ENCODE measurements around the gene COL6A1.

The COL6A1 gene

GRCh38 chr21:45981151-45982091 is at the start of gene COL6A1:
Gene COL6A1 (plus strand): TSS chr21:45981770. CDS start chr21:45981851, 81 bp downstream.
- DNase-seq: peak; percentile 58

DNA sequence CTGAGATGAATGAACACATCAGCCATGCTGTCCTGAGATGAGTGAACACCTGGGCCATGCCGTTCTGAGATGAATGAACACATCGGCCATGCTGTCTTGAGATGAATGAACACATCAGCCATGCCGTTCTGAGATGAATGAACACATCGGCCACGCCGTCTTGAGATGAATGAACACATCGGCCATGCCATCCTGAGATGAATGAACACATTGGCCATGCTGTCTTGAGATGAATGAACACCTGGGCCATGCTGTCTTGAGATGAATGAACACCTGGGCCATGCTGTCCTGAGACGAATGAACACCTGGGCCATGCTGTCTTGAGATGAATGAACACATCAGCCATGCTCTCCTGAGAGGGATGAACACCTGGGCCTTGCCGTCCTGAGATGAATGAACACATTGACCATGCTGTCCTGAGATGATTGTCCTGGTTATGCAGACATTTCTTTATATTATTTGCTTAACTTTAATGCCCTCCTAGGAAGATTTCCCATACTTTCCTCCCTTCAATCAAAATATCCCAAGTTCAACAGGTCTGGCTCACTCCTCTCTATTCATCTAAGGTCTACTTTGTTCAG is 48.6 kb upstream of the COL6A1 start:
- no peak for DNase-seq

GRCh38 chr21:45934085-45934484 is 47.5 kb upstream of the COL6A1 start:
- DNase-seq: no peak

DNA sequence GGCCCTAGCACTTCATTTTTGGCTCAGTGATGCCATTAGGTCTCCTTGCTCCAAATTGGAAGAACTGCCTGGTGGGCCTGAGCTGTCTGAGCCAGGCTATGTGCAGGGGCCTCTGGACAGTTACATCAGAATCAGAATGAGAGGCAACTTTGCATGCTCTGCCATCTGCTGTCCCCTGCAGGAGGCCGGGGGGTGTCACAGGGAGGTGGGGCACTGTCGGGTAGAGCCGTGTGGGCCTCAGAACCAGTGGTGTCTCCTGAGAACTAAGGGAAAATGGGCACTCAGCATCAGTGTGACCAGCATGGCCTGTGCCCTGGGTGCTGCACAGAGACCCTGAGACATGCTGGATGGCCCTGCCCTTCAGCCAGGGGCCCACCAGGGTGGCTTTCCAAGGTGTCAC is 47.0 kb upstream of the COL6A1 start:
- no peak for DNase-seq

GRCh38 chr21:45935628-45936027 is 45.9 kb upstream of the COL6A1 start:
- no peak for DNase-seq

DNA sequence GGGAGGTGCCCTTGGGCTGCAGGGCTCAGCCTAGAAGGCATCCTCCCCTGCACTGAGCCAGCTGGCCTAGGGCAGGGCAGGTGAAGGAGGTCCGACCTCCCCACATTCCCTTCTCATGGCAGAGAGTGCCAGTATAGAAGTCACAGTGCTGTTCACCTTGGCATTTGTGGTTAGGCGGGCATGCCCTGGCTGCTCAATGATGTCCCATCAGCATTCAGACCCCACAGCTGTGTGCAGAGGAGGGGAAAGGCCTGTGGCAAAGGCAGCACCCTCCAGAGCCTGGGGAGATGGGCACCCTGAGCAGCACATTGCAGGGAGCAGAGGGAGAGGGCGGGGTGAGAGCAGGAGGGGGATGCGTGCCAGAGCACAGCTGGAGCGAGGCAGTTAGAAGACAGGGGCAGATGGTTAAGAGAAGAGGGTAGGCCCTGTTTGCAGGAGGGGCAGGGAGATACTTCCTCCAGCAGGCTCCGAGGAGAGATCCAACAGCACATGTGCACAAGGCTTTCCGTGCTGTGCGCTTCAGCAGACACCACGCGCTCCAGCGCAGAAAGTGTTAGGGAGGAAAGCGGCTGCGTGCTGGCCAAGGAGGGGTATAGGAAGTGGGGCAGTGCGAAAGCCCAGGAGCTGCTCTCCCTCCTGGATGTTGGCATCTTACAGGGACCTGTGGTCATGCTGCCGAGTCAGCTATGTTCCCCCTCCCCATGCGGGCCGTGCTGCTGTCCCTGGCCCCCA is 43.7 kb upstream of the COL6A1 start:
- no peak for DNase-seq

GRCh38 chr21:45938453-45938755 is 43.2 kb upstream of the COL6A1 start:
- DNase-seq: no peak

- DNase-seq: no peak
Measured at GRCh38 chr21:45938811-45939520, 42.6 kb upstream of the COL6A1 start.

DNA sequence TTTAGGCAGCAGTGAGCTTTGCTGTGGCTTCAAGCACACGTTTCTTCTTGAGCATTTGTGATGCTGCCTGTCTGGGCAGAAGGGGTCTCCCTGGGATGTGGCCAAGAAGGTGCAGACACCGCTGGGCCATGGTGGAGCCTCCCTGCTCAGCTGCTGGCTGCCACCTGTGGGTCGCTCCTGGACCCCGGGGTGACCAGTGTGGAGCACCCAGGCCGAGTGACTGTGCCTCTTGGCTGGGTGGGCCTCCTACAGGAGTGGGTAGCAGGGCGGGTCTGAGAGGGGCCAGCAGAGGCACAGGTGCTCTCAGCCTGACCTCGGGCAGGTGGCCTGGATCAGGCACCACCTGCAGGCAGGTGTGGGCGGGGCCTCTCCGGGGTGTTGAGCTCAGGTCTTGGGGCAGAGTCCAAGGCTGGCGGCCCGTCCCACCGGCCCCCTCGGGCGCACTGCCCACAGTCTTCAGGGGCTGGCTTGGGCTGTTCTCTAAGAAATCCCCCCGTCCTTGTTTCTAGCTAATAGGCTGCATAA is 42.0 kb upstream of the COL6A1 start:
- DNase-seq: no peak

DNA sequence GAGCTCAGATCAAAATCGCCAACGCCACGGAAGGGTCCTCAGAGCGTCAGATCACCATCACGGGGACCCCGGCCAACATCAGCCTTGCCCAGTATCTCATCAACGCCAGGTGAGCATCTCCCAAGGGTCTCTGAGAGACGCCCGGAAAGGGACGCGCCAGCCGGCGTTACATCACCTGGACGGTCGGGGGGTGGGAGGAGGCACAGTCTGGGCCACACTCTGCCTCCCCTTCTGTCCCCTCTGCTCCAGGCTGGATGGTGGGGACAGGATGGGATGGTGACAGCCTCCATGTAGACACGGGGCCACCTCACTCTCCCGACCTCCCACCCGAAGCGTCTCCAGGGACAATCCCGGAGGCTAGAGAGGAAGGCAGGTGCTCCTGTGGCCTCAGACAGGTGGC is 41.5 kb upstream of the COL6A1 start:
- no peak for DNase-seq

DNA sequence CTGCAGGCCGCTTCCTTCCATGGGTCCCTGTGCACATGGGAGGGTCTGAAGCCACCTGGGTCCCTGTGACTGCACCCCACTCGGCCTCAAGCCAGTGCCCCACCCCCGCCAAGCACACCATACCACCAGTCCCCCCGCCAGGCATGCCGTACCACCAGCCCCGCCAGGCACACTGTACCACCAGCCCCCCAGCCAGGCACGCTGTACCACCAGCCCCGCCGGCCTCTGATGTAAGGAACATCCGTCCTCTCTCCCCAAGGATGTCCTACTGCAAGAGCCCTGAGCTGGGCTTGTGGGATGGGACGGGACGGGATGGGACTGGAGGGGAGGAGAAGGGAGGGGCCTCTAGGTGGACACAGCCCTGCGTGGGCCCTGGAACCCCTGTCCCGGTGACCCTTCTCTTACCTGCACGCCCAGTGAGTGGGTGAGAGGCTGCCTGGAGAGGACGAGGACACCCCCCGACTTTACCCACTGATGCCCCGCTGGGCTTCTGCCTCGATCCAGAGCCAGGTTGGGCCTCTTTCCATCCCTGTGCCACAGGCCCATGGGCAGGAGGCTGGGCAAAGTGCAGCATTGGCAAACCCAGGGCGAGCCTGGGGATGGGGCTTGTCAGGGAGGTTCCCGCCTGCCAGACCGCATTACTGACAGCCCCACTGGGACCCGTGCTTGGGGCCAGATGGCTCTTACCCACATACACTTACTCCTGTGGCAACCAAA is 40.8 kb upstream of the COL6A1 start:
- no peak for DNase-seq

DNA sequence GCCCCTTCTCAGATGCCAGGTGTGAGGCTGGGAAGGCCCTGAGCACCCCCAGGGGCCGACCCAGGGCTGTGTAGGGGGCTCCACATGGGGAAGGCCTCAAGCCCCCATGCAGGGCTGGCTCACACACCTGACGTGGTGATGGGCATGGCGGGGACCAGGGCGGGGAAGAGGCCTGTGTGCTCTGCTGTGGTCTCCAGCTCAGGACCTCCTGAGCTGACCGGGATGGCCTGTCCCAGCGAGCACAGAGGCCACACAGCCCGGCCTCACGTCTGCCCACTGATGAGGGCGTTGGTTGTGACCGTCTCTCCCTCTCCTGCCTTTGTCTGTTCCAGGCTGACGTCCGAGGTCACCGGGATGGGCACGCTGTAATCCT is 40.2 kb upstream of the COL6A1 start:
- no peak for DNase-seq

DNA sequence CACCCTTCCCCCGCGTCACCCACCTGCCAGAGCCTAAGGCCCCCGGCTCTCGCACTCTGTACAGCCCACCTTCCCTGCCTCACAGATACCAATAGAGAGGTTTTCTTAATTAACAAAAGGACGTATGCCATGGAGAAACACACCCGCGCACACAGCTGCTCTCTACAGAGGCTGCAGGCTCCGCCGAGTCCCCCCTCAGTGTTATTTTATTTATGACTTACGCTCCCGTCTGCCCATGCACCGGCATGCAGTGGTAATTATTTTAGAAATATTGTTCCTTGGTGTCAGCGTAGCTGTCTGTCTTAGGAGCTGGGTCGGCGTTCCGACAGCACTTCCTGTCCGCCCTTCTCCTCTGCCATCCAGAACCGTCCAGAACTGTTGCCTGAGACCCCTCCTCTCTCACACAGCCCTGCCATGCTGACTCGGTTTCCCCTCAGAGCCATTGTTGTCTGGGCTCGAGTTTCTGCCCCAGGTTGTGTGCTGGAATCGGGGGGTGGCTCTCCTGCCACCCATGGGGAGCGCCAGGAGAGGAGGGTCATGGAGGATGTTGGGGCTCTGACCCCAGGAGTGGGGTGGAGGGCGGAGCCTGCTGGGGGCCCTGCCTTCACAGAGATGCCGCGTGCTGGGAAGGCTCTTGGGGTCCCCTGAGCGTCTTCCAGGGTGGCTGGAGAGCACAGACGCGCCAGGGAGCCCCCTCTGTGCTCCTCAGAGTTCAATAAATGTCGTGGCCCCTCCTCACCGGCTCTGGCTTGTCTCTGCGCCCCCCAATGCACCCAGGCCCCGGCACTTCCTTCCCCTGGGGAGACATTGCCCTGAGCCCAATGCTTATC is 39.6 kb upstream of the COL6A1 start:
- DNase-seq: no peak

GRCh38 chr21:45942755-45943629 is 38.6 kb upstream of the COL6A1 start:
- no peak for DNase-seq

- no peak for DNase-seq
Measured at GRCh38 chr21:45943630-45944540, 37.7 kb upstream of the COL6A1 start.

DNA sequence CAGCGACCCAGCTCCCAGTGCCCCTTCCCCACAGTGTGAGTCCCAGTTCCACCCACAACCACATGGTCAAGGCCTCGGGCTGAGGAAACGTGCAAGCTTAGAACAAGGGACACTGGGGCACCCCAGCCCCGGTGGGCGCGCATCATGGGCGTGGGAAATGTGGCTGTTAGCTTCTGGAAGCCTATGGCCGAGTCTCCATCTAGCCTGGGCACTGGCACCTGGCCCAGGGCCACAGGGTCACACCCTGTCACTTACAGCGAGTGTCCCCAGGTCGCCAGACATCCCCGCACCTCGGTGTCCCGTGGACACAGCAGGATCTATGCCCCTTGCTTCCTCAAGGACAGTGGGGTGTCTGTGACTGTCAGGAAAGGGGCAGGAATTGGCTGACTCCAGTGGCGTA is 37.0 kb upstream of the COL6A1 start:
- DNase-seq: no peak

DNA sequence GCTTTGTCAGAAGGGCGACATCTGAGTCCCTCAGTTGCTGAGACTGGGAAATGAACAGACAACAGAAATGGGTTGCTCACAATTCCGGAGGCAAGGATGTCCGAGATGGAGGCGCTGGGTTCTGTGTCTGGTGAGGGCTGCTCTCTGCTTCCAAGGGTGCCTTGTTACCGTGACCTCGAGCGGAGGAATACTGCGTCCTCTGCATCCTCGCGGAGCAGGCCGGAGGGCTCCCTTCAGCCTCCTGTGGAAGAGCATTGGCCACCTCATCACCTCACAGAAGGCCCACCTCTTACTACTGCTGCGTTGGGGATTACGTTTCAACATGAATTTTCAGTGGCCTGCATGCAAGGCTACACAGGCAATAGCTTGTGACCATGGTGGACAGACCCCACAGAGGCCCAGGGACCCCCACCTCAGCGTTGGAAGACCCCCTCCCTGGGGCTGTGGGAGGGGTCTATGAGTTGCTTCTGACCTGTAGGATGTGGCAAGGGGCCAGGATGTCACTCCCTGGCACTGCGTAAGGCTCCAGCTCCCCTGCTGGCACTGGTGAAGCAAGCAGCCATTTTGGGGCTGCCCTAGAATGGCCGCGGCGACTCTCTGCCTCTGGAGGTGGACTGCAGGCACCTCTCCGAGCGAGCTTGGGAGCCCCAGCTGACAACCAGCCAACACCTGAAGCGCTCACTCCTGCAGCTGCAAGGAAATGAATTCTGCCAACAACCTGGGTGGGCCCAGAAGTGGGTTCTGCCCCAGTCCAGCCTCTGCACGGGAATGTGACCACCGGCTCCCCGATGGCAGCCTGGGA is 36.3 kb upstream of the COL6A1 start:
- no peak for DNase-seq

- no peak for DNase-seq
Measured at GRCh38 chr21:45945868-45946210, 35.7 kb upstream of the COL6A1 start.

GRCh38 chr21:45947296-45947695 is 34.3 kb upstream of the COL6A1 start:
- DNase-seq: no peak
